Calu3 (cell line): ENCODE measurements around the gene GOLGA7B. TPM values are rescaled to one million over a fixed set of nuclear protein-coding genes. Genes with fewer than 3 reads are reported as not detected.

ENCODE experiments used
- BruUV-seq: library from RNA; stranded (reverse); fragments of 400-500 nt; replicated peaks from 2 replicates; lab custom pipeline; 2021; lab: Mats Ljungman, UMichigan
- CTCF ChIA-PET: fragments of 300-600 bp; sonication (Branson Sonifier 250); formaldehyde crosslinking; loops from one replicate; lab custom pipeline; 2022; ENCODE audit warnings: antibody characterized with exemption; lab: Charles Lee
- DNase-seq: peaks from one replicate; pipeline ENCODE4 v3.0.0; 2022
- H3K27ac Mint-ChIP-seq: one replicate; pipeline ENCODE4 v1.8.0; 2022; ENCODE audit warnings: mixed read lengths; ENCODE audit not compliant: unreplicated experiment
- H3K27me3 Mint-ChIP-seq: one replicate; pipeline ENCODE4 v1.8.0; 2022; ENCODE audit warnings: mixed read lengths; ENCODE audit not compliant: unreplicated experiment
- H3K36me3 Mint-ChIP-seq: one replicate; pipeline ENCODE4 v1.8.0; 2022; ENCODE audit warnings: mild to moderate bottlenecking, moderate library complexity, mixed read lengths; ENCODE audit not compliant: insufficient read depth, unreplicated experiment
- H3K4me1 Mint-ChIP-seq: one replicate; pipeline ENCODE4 v1.8.0; 2022; ENCODE audit warnings: mild to moderate bottlenecking, low read depth, mixed read lengths; ENCODE audit not compliant: unreplicated experiment
- H3K4me3 Mint-ChIP-seq: one replicate; pipeline ENCODE4 v1.8.0; 2022; ENCODE audit warnings: mild to moderate bottlenecking, low read depth, moderate library complexity, mixed read lengths; ENCODE audit not compliant: unreplicated experiment
- H3K9me3 Mint-ChIP-seq: one replicate; pipeline ENCODE4 v1.8.0; 2022; ENCODE audit warnings: low read depth, mixed read lengths; ENCODE audit not compliant: unreplicated experiment
- intact Hi-C: fragments of 100-400 bp; cut with micrococcal nuclease; formaldehyde crosslinking; loops from one replicate; pipeline ENCODE4 v1.10.0; 2022; ENCODE audit not compliant: unreplicated experiment
- total RNA-seq: library from RNA; stranded (reverse); gene quantifications from 2 replicates; pipeline ENCODE4 v1.2.3, GENCODE V29; 2022
- TF ChIP-seq, protein P1 (sequence below): fragments of 200-600 bp; IDR thresholded peaks from one replicate; pipeline ENCODE4 v1.8.0; 2022; ENCODE audit warnings: antibody characterized with exemption; ENCODE audit not compliant: unreplicated experiment

GOLGA7B gene
- total RNA-seq, 1 experiment from 2014 or later = 1.0 TPM

DNA sequence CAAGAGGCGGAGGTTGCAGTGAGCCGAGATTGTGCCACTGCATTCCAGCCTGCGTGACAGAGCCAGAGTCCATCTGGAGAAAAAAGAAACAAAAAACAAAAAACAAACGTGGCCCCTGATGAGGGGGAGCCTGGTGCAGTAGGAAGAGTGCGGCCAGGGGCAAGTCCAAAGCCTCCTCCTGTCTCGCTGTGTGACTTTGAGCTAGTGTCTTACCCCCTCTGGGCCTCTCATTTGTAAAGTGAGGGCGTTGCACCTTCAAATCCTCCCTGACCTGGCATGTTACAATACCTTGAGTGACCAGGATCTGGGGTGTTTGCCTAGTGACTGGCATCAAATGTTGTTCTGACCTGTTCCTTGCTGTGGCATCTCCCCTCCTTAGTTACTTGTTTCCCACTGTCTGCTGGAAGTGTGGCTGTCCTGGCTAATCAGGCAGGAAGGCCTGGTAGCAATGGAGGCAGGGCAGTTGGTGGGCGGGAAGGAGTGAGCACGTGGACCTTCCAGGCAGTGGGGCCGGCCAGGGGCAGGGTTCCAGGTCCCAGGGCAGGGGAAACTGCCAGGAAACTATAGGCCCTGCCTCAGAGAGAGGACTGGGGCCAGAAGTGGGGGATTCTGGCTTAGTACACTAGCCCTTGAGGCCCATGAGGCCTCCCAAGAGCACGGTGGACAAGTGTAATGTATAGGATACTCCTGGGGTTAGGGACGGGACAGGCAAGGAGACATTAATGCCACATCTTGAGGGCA lies 24.5 kb upstream of the GOLGA7B start:
- peaks cover 4% of the 10 kb centered on the region for H3K36me3 Mint-ChIP-seq
- DNase-seq = no peak
- no peak overlapping the region for H3K4me3 Mint-ChIP-seq
- H3K9me3 Mint-ChIP-seq = no peaks in the 10 kb centered on the region
- no peaks in the 10 kb centered on the region for H3K4me1 Mint-ChIP-seq
- TF ChIP-seq, protein P1, sequence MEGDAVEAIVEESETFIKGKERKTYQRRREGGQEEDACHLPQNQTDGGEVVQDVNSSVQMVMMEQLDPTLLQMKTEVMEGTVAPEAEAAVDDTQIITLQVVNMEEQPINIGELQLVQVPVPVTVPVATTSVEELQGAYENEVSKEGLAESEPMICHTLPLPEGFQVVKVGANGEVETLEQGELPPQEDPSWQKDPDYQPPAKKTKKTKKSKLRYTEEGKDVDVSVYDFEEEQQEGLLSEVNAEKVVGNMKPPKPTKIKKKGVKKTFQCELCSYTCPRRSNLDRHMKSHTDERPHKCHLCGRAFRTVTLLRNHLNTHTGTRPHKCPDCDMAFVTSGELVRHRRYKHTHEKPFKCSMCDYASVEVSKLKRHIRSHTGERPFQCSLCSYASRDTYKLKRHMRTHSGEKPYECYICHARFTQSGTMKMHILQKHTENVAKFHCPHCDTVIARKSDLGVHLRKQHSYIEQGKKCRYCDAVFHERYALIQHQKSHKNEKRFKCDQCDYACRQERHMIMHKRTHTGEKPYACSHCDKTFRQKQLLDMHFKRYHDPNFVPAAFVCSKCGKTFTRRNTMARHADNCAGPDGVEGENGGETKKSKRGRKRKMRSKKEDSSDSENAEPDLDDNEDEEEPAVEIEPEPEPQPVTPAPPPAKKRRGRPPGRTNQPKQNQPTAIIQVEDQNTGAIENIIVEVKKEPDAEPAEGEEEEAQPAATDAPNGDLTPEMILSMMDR = no peak
- intact Hi-C loops = no loop called here
- peaks cover 7% of the 10 kb centered on the region for H3K27me3 Mint-ChIP-seq
- CTCF ChIA-PET = no interaction called here
- no peak overlapping the region for H3K27ac Mint-ChIP-seq
- BruUV-seq = no TSS peak

DNA sequence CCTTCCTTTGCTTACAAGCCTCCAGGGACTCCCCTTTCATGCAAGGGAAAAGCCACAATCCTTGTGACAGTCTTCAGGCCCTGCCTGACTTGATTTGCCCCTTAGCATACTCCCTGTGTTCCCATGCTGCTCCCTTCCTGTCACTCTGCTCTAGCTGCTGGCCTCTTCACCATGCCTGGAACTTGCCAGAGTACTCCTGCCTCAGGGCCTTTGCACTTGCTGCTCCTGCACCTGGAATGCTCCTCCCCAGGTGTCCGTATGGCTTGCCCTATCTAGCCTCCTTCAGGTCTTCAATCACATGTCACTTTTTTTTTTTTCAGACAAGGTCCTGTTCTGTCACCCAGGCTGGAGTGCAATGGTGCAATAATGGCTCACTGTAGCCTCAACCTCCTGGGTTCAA lies 22.8 kb upstream of the GOLGA7B start:
- no TSS peak for BruUV-seq
- DNase-seq = no peak
- TF ChIP-seq, protein P1 = no peak
- Mint-ChIP-seq H3K27me3 (peaks cover 15% of the 10 kb centered on the region), H3K4me1 (no peaks in the 10 kb centered on the region), H3K4me3 (no peak overlapping the region), H3K27ac (no peak overlapping the region), H3K9me3 (no peaks in the 10 kb centered on the region), H3K36me3 (peaks cover 4% of the 10 kb centered on the region)
- CTCF ChIA-PET = interaction anchor here (0.7 kb wide), 1 partner anchor 349 kb away, joined by 4 read pairs; no protein-coding TSS in a partner anchor
- intact Hi-C loops = no loop called here

DNA sequence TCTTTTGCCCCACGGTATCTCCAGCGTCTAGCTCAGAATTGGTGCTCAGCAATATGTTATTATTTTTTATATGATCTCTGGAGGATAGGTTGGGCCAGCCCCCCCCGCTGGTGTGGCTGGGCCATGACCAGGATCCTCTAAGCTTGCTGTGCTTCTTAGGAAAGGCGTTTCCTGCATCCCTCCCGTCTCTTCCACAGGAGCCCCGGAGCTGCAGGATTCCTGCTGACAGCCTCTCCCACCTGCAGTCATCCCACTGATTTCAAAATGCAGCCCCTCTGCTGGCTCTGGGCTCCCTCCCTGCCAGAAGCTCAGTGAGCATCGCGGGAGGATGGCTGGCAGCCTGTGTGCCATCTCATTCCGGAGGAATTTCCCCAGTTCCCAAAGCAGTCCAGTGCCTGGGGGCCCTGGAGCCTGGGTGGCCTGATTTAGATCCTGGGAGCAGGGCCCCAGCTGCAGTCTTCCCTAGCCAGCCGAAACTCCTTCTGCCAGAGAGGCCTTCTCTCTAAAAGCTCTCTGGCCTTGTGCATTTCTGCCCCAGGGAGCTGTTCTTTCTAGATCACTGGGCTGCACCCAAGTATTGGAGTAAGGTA lies 21.8 kb upstream of the GOLGA7B start:
- intact Hi-C loops = no loop called here
- no peak for DNase-seq
- no peaks in the 10 kb centered on the region for H3K9me3 Mint-ChIP-seq
- H3K4me1 Mint-ChIP-seq = no peaks in the 10 kb centered on the region
- CTCF ChIA-PET = no interaction called here
- H3K4me3 Mint-ChIP-seq = no peak overlapping the region
- BruUV-seq = no TSS peak
- peaks cover 24% of the 10 kb centered on the region for H3K27me3 Mint-ChIP-seq
- H3K36me3 Mint-ChIP-seq = peaks cover 4% of the 10 kb centered on the region
- TF ChIP-seq, protein P1 = no peak
- no peak overlapping the region for H3K27ac Mint-ChIP-seq

DNA sequence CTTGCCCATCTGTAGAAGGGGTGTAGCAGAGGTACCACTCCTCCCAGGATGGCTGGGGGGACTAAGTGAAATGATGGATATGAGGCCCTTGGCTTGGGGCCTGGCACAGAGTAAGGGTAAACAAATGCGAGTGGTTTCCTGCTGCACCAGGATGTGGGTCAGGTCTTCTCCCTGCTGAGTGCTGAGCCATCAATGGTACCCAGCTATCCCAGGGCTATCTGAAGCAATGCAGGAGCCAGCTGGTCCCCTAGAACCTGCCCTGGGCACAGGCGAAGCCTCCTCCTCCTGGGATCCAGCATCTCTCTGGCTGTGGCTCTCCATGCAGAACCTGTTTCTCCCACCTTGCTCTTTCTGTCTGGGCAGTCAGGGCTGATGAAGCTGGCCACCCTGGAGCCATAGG lies 20.9 kb upstream of the GOLGA7B start:
- no peaks in the 10 kb centered on the region for H3K4me1 Mint-ChIP-seq
- no peak overlapping the region for H3K27ac Mint-ChIP-seq
- H3K36me3 Mint-ChIP-seq = peaks cover 4% of the 10 kb centered on the region
- H3K9me3 Mint-ChIP-seq = no peaks in the 10 kb centered on the region
- peaks cover 32% of the 10 kb centered on the region for H3K27me3 Mint-ChIP-seq
- BruUV-seq = no TSS peak
- CTCF ChIA-PET = no interaction called here
- no peak overlapping the region for H3K4me3 Mint-ChIP-seq
- TF ChIP-seq, protein P1 = no peak
- intact Hi-C loops = no loop called here
- DNase-seq = no peak
